ENCODE measurements around the gene EHBP1L1. TPM values are rescaled to one million over a fixed set of nuclear protein-coding genes. Genes with fewer than 3 reads are reported as not detected.

Gene EHBP1L1
- polyA plus RNA-seq, 2 of the 4 experiments (the other 2 are of a cell fraction), result 11.6 to 43.8 TPM

GRCh38 chr11:65623852-65624616 is 48.2 kb downstream of the EHBP1L1 start:
- Histone ChIP-seq H3K4me2 (no peak overlapping the region), H3K4me1 (no peaks in the 10 kb centered on the region), H3K9me3 (no peaks in the 10 kb centered on the region), H3K27ac (no peak overlapping the region), H3K4me3 (no peak overlapping the region)
- ATAC-seq (no peak), DNase-seq (ENCODE audit: low read depth in 1 of 2, low spot score in 1 of 2) (no peak), FAIRE-seq (no peak)
- 93% methylated on average over 20 of the region's 25 CpGs for WGBS (ENCODE audit: missing lambda C conversion rate)
- TF ChIP-seq RFX5 (IDR thresholded peaks at IDR 0.05) (no peak), NFE2L2 (conservative IDR thresholded peaks at IDR 0.05; ENCODE audit: low read length) (no peak), FOSB (CRISPR knock-in tag; IDR thresholded peaks at IDR 0.05) (no peak), USF2 (IDR thresholded peaks at IDR 0.05) (no peak), HOXB13 (CRISPR knock-in tag; IDR thresholded peaks at IDR 0.05; ENCODE audit: low read depth) (no peak), REST (IDR thresholded peaks at IDR 0.05) (no peak), NR3C1 (IDR thresholded peaks at IDR 0.05) (no peak), ESRRA (IDR thresholded peaks at IDR 0.05; ENCODE audit: borderline replicate concordance, low read length) (no peak), EP300 (IDR thresholded peaks at IDR 0.05) (no peak), RNF2 (IDR thresholded peaks at IDR 0.05; ENCODE audit: borderline replicate concordance, low read depth) (no peak)
- ChIA-PET POLR2A (interaction anchor here (1.4 kb wide), 1 partner anchor 9 kb away, joined by 4 read pairs; no protein-coding TSS in a partner anchor), CTCF (interaction anchor here (0.7 to 5.5 kb wide), 5 partner anchors 8 to 265 kb away, joined by 3 to 54 read pairs (median 4); partner anchors contain the start of genes KAT5 and SIPA1)

GRCh38 chr11:65624931-65625627 is 49.2 kb downstream of the EHBP1L1 start:
- no peak for TF ChIP-seq CHD2 (IDR thresholded peaks at IDR 0.05; ENCODE audit: low read length, partially characterized antibody)
- no peak for TF ChIP-seq ESRRA (IDR thresholded peaks at IDR 0.05; ENCODE audit: borderline replicate concordance, low read length)
- TF ChIP-seq RCOR1 (IDR thresholded peaks at IDR 0.05; ENCODE audit: low read depth, low read length), result no peak
- TF ChIP-seq KDM1A (IDR thresholded peaks at IDR 0.05; ENCODE audit: low read depth), result no peak
- no peak for TF ChIP-seq HOXA7 (CRISPR knock-in tag; IDR thresholded peaks at IDR 0.05)
- no peak for TF ChIP-seq SREBF2 (IDR thresholded peaks at IDR 0.05)
- TF ChIP-seq PBX3 (IDR thresholded peaks at IDR 0.05), result no peak
- no peak for TF ChIP-seq PHF8 (IDR thresholded peaks at IDR 0.05; ENCODE audit: borderline replicate concordance, low read depth)
- TF ChIP-seq HOXB5 (CRISPR knock-in tag; IDR thresholded peaks at IDR 0.05), result no peak
- whole genome bisulfite sequencing (ENCODE audit: missing lambda C conversion rate), result 85% methylated on average over 14 of the region's 30 CpGs
- CTCF ChIA-PET, result interaction anchor here (0.7 to 5.5 kb wide), 21 partner anchors 8 to 264 kb away, joined by 3 to 54 read pairs (median 6); partner anchors contain the start of genes AP5B1, KAT5, PCNX3 and SIPA1
- no peak for FAIRE-seq
- POLR2A ChIA-PET, result no interaction called here
- peak; percentile 4 to 6; a peak in 2 of 6 replicates for ATAC-seq
- Histone ChIP-seq H3K4me2 (no peak overlapping the region), H3K9me3 (no peaks in the 10 kb centered on the region), H3K4me3 (no peak overlapping the region), H3K4me1 (no peaks in the 10 kb centered on the region), H3K27ac (no peak overlapping the region)
- DNase-seq (ENCODE audit: low read depth in 1 of 2, low spot score in 1 of 2), result no peak

Data from A549 (cell line).